Measurements from ENCODE around the gene LAMB3. TPM values are rescaled to one million over a fixed set of nuclear protein-coding genes. Genes with fewer than 3 reads are reported as not detected.

LAMB3 gene
- total RNA-seq, 1 donor from 2014 or later, result 18.3 TPM

DNA sequence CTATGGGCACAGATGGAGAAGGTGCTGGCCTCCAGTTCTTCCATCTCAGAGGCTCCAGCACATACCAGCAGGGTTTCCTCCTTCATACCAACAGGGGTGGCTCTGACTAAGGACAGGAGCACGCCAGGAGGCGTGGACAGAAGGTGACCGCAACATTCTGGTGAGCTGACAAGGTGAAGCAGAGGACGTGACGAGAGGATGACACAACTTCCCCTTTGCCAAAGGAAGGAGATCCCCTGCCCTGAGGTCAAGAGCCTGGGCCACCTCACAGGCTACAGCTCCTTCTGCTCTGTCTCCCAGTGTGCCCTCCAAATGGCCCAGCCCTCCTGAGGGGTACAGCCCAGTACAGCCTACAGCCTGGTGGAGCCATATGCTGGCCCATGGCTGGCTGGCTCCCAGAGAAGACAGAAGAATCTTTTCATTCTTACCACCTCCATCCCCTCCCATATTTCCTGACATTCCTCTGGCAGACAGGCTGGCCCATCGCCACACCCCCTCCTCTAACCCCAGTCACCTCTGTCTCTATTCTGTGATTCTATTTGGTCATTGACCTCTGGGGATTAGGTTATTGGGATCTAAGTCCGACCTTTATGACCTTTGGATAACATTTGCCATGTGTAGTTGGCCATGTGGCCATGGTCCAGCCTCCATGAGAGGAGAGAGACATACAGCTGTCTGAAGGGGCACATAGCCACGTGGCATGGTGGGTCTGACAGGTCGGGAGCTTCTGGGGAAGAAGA lies 5.1 kb upstream of the LAMB3 start:
- Mint-ChIP-seq H3K4me1 (ENCODE audit: low read depth) (peaks cover 69% of the 10 kb centered on the region), H3K27ac (peak overlapping the region; percentile 54), H3K36me3 (ENCODE audit: low read depth) (peaks cover 4% of the 10 kb centered on the region), H3K9me3 (no peaks in the 10 kb centered on the region), H3K27me3 (ENCODE audit: insufficient read depth) (no peaks in the 10 kb centered on the region), H3K4me3 (no peak overlapping the region)
- DNase-seq (ENCODE audit: low spot score), result no peak
- intact Hi-C loops (cut with micrococcal nuclease), result no loop called here

DNA sequence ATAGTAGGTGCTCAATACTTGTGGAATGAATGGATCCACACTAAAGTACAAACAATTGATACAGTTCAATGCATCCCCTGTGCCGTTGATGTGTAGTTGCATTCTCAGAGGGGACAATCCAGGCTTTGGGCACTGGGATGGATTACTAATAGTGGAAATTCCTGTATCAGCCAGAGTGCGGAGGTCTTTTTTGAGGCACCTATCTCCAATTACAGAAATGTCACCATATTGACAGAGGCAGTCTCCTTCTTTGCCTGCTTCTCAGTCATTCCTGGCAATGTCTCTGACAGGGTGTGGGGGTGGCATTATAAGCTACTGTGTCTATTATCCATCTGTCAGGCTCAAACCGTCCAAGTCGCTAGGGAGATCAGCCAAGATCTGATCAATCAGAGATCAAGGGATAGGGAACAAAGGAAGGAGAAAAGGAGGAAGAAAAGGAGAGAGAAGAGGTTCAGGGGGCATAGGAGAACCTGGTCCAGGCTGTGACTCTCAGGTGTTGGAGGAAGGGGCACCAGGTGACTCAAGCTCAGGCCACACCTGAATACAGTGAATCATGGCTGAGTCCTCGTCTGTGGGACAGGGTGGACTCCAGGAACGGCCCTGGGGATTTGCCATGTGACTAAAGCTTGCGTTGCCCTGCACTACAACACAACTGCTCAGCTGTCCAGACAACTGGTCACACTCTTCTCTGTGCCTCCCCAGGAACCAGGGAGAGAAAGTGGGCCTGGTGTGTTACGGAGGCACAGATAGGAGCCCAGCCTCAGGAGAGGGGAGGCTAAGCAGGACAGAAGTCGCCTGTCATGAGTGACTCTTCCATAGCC lies 3.4 kb upstream of the LAMB3 start:
- Mint-ChIP-seq H3K27me3 (ENCODE audit: insufficient read depth) (no peaks in the 10 kb centered on the region), H3K4me3 (no peak overlapping the region), H3K9me3 (no peaks in the 10 kb centered on the region), H3K4me1 (ENCODE audit: low read depth) (peaks cover 78% of the 10 kb centered on the region), H3K36me3 (ENCODE audit: low read depth) (peaks cover 2% of the 10 kb centered on the region), H3K27ac (no peak overlapping the region)
- DNase-seq (ENCODE audit: low spot score), result no peak
- intact Hi-C loops (cut with micrococcal nuclease), result no loop called here

DNA sequence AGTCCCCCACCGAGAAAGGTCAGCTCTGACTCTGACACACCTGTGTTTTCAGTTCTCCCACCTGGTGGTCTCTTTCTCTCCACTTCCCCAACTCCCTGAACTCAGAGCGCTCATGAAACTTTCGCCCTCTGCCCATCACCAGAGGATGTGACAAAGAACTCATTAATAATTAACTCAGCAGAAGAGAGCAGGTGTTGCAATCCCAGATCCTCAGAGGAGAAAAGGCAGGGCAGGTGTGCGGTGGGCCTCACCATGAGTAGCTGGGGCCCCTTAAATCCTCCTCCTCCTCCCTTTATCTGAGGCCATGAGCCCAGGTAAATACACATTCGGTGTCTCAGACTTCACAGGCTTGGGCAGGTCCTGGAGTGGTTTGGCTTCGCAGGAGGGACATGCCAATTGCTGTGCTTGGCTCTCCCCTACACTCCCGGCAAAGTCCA lies 1.7 kb upstream of the LAMB3 start:
- H3K27me3 Mint-ChIP-seq (ENCODE audit: insufficient read depth), result no peaks in the 10 kb centered on the region
- H3K4me3 Mint-ChIP-seq, result no peak overlapping the region
- DNase-seq (ENCODE audit: low spot score), result no peak
- no peaks in the 10 kb centered on the region for H3K9me3 Mint-ChIP-seq
- peaks cover 2% of the 10 kb centered on the region for H3K36me3 Mint-ChIP-seq (ENCODE audit: low read depth)
- intact Hi-C loops (cut with micrococcal nuclease), result loop anchor here (1.0 to 2.0 kb wide), 2 partner anchors 19 to 47 kb away; no protein-coding TSS in a partner anchor
- peak overlapping the region; percentile 11 for H3K27ac Mint-ChIP-seq
- H3K4me1 Mint-ChIP-seq (ENCODE audit: low read depth), result peaks cover 80% of the 10 kb centered on the region

DNA sequence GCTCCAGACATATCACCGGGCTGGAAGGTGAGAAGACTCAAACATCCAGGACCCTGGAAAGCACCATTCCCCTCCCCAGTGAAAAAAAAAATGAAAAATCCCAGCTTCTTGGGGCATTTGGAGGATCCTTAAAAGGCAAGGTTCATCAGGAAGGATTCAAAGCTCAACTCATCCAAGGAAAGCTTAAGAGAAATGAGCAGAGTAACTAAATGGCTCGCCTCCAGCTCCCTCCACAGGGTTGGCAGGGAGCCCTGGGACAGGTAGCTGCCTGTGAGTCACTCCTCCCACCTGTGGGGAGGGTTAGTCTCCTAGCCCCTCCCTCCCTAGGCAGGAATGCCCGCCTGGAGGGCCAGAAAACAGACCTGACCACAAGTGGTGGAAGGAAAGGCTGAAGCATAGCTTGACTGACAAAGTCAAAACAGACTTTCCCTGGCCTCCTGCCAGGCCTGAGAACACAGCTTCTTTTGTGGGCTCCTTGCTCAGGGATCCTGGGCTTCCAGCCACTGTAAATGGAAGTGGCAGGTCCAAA lies 712 bp upstream of the LAMB3 start:
- Mint-ChIP-seq H3K27ac (peak overlapping the region; percentile 73), H3K9me3 (no peaks in the 10 kb centered on the region), H3K36me3 (ENCODE audit: low read depth) (peaks cover 2% of the 10 kb centered on the region), H3K27me3 (ENCODE audit: insufficient read depth) (no peaks in the 10 kb centered on the region), H3K4me1 (ENCODE audit: low read depth) (peaks cover 78% of the 10 kb centered on the region), H3K4me3 (peak overlapping the region; percentile 1)
- intact Hi-C loops (cut with micrococcal nuclease), result loop anchor here (1.0 to 2.0 kb wide), 2 partner anchors 20 to 46 kb away; no protein-coding TSS in a partner anchor
- no peak for DNase-seq (ENCODE audit: low spot score)

DNA sequence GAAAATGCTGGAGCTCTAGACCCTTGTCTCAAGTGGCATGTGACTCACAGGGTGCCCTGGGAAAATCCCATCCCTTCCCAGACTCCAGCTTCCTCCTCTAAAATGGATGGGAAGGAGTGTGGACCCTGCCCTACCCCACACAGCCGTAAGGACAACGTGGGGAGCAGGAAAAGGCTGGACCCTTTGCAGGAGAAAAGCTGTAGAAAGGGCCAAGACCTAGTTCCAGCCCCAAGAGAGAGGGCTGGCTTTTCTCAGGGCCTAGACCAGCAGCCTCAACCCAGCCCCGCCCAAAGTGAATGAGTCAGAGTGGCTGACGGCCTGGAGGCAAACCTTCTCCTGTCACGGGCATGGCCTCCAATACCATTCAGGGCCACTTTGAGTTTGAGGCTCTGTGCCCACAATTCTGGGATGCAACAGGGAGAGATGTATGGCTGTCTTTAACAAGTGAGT lies 1.1 kb downstream of the LAMB3 start:
- DNase-seq (ENCODE audit: low spot score), result peak; percentile 70
- Mint-ChIP-seq H3K36me3 (ENCODE audit: low read depth) (peaks cover 12% of the 10 kb centered on the region), H3K4me3 (peak overlapping the region; percentile 58), H3K4me1 (ENCODE audit: low read depth) (peaks cover 76% of the 10 kb centered on the region), H3K27ac (peak overlapping the region; percentile 96), H3K27me3 (ENCODE audit: insufficient read depth) (no peaks in the 10 kb centered on the region), H3K9me3 (no peaks in the 10 kb centered on the region)
- intact Hi-C loops (cut with micrococcal nuclease), result loop anchor here (1.0 to 2.0 kb wide), 4 partner anchors 9 to 96 kb away; no protein-coding TSS in a partner anchor

DNA sequence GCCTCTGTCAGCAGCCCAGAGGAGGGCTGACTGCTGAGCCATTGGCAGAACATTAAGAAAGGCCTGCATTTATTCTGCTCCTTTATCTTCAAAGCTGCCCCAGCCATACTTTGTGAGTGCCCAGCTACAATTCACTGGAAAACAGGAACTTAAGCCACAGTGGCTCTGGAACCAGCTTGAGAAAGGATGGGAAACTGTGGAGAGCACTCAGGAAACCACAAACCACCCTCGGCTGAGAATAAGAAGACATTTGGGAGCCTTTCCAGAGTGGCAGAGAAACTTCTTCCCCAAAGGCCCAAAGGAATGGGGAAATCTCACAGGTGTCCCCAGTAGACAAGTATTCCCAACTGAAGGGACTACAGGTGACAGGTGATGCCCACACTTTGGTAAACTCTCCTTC lies 1.8 kb downstream of the LAMB3 start:
- peak overlapping the region; percentile 58 for H3K4me3 Mint-ChIP-seq
- intact Hi-C loops (cut with micrococcal nuclease), result loop anchor here (2.0 kb wide), 2 partner anchors 24 to 42 kb away; no protein-coding TSS in a partner anchor
- peak overlapping the region; percentile 96 for H3K27ac Mint-ChIP-seq
- no peak for DNase-seq (ENCODE audit: low spot score)
- no peaks in the 10 kb centered on the region for H3K27me3 Mint-ChIP-seq (ENCODE audit: insufficient read depth)
- peaks cover 82% of the 10 kb centered on the region for H3K4me1 Mint-ChIP-seq (ENCODE audit: low read depth)
- no peaks in the 10 kb centered on the region for H3K9me3 Mint-ChIP-seq
- H3K36me3 Mint-ChIP-seq (ENCODE audit: low read depth), result peaks cover 13% of the 10 kb centered on the region

DNA sequence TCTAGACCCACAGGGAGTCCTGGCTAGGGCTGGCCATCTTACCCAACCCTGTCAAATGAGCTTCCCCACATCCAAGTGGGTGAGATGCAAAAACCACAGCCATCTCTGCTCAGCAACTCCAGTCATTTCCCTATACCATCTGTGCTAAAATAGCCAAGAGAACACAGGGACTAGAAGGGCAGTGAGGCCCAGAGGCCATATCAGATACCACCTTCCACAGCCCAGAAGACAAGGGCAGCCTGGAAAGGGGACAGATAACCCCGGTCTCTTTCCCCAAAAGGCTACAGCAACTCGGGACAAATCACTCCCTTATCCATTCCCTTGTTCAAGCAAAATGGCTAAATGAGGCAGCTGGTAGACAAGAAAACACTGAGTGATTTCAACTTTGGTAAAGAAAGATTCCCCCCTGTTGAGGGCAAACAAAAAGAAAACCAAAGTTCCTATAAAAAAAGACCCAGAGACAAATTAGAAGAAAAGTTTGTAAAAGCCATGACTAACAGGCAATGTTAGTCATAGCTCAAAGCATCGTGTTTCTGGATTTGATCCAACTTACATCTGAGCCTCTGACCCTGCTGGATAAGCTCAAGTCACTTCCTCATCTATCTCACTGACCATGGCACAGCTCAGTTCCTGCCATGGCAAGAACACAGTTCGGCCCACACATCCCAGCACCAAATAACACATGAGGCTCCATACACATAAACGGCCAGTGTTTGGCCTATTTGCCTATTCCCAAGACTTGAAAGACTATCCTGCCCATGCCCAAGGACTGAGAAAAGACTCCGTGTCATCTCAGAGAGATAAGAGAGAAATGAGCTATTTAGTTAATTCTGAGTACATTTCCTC lies 3.1 kb downstream of the LAMB3 start:
- Mint-ChIP-seq H3K27ac (peak overlapping the region; percentile 10), H3K9me3 (no peaks in the 10 kb centered on the region), H3K4me1 (ENCODE audit: low read depth) (peaks cover 85% of the 10 kb centered on the region), H3K4me3 (peak overlapping the region; percentile 1), H3K36me3 (ENCODE audit: low read depth) (peaks cover 16% of the 10 kb centered on the region), H3K27me3 (ENCODE audit: insufficient read depth) (no peaks in the 10 kb centered on the region)
- intact Hi-C loops (cut with micrococcal nuclease), result no loop called here
- no peak for DNase-seq (ENCODE audit: low spot score)

DNA sequence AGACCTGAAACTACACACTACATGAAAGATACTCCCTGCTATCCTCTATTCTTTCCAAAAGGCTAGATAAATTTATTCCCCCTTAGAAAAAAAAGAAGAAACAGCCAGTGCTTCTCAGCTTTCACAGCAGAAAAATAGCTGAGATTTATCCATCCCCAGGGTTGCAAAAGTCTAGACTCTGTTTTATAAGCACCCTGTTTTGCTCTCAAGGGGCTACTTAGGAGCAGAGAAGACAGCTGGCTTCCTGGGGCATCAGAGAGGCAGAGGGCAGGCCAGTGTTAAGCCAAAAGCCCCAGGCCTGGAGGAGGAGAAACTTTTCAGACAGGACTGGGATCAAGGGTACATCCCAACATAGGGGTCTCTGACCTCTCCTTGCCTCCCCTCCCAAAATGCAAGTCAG lies 3.9 kb downstream of the LAMB3 start:
- no peak overlapping the region for H3K4me3 Mint-ChIP-seq
- DNase-seq (ENCODE audit: low spot score), result no peak
- H3K36me3 Mint-ChIP-seq (ENCODE audit: low read depth), result peaks cover 17% of the 10 kb centered on the region
- no peaks in the 10 kb centered on the region for H3K9me3 Mint-ChIP-seq
- no peak overlapping the region for H3K27ac Mint-ChIP-seq
- peaks cover 78% of the 10 kb centered on the region for H3K4me1 Mint-ChIP-seq (ENCODE audit: low read depth)
- intact Hi-C loops (cut with micrococcal nuclease), result no loop called here
- H3K27me3 Mint-ChIP-seq (ENCODE audit: insufficient read depth), result no peaks in the 10 kb centered on the region

DNA sequence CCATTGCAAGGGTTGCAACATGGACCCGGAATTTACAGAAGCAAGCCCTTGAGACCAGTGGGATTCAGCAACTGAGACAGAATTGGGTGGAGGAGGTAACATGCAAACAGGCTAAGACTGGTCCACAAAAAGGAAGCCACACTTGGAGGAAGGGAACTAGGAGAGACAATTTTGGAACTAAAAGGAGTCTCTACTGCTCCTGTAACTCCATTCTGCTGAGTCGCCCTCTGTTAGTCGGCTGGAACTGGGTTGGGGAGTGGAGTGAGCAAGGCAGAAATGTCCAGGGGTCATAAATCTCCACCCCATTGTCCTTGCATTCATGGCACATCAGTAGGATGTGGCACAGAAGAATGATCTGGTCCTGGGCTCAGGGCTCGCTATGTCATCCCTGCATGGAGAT lies 5.1 kb downstream of the LAMB3 start:
- Mint-ChIP-seq H3K9me3 (no peaks in the 10 kb centered on the region), H3K4me1 (ENCODE audit: low read depth) (peaks cover 66% of the 10 kb centered on the region), H3K4me3 (no peak overlapping the region), H3K27ac (no peak overlapping the region), H3K27me3 (ENCODE audit: insufficient read depth) (no peaks in the 10 kb centered on the region), H3K36me3 (ENCODE audit: low read depth) (peaks cover 18% of the 10 kb centered on the region)
- no peak for DNase-seq (ENCODE audit: low spot score)
- intact Hi-C loops (cut with micrococcal nuclease), result no loop called here

DNA sequence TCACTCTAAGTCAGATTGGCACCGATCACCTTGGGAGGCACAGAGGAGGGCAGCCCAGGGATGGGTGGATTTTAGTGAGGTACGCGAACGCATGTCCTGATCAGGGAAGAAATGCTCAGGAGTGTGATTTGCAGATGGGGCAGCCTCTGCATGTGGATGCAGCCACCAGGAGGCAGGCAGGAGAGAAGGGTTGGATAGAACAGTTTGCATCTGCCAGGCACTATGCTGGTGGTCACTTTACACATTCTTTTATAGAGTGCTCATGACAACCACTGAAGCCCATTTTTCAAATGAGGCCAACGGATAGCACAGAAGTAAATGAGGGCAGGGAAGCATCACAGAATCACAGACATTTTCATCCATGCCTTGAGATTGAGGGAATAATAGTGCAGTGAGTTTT lies 5.7 kb downstream of the LAMB3 start:
- intact Hi-C loops (cut with micrococcal nuclease), result no loop called here
- DNase-seq (ENCODE audit: low spot score), result no peak
- Mint-ChIP-seq H3K27me3 (ENCODE audit: insufficient read depth) (no peaks in the 10 kb centered on the region), H3K36me3 (ENCODE audit: low read depth) (peaks cover 18% of the 10 kb centered on the region), H3K27ac (no peak overlapping the region), H3K9me3 (no peaks in the 10 kb centered on the region), H3K4me3 (no peak overlapping the region), H3K4me1 (ENCODE audit: low read depth) (peaks cover 60% of the 10 kb centered on the region)

DNA sequence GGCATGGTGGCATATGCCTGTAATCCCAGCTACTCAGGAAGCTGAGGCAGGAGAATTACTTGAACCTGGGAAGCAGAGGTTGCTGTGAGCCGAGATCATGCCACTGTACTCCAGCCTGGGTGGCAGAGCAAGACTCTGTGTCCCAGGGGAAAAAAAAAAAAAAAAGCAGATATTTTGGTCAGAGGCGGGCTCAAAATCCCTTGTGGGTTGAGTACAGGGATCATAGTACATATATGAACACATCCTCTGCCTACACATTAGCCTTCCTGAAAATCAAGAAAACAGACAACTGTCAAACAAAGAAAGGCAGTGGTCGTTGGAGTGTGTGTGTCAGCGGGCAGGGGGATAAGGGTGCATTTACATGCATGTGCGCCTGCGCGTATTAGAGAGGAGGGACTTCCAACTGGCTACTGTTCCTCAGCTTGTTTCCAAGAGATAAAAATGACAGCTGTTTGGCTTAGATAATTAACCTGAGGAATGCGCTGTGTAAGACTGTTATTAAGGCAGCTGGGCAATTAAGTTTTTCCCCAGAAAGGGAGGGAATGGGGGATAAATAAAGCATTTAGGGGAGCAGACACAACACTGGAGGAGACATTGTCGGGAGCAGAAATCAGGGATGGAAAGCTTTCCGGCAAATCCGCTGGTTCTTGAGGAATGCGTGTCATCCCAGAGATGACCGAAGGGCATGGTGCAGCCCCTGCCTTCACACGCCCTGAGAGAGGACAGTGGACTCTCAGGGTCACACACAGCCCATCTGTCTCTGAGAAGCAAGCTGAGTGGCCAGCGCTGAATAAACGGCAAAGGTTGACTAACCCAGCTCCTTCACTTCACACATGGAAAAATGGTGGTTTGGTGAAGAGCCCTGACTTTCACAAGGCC lies 6.4 kb downstream of the LAMB3 start:
- DNase-seq (ENCODE audit: low spot score), result no peak
- H3K36me3 Mint-ChIP-seq (ENCODE audit: low read depth), result peaks cover 17% of the 10 kb centered on the region
- H3K9me3 Mint-ChIP-seq, result no peaks in the 10 kb centered on the region
- intact Hi-C loops (cut with micrococcal nuclease), result no loop called here
- H3K4me1 Mint-ChIP-seq (ENCODE audit: low read depth), result peaks cover 52% of the 10 kb centered on the region
- H3K27ac Mint-ChIP-seq, result no peak overlapping the region
- H3K27me3 Mint-ChIP-seq (ENCODE audit: insufficient read depth), result no peaks in the 10 kb centered on the region
- H3K4me3 Mint-ChIP-seq, result no peak overlapping the region
